ENCODE measurements around the gene RGS6. TPM values are rescaled to one million over a fixed set of nuclear protein-coding genes. Genes with fewer than 3 reads are reported as not detected.

The RGS6 gene
- total and polyA plus RNA-seq, 8 donors = 0.12 to 4.1 (median 2.8) TPM

GRCh38 chr14:72409047-72409446, 476.8 kb downstream of the RGS6 start:
- Histone ChIP-seq H3K27me3 (peaks cover 0 to 6% of the 10 kb centered on the region in 2 donors), H3K36me3 (no peaks in the 10 kb centered on the region), H3K9me3 (peaks cover 0 to 6% of the 10 kb centered on the region in 2 donors), H3K27ac (no peak overlapping the region), H3K4me1 (no peaks in the 10 kb centered on the region), H3K4me3 (no peak overlapping the region)
- intact Hi-C loops (cut with DNase I) = no loop called here
- ATAC-seq (no peak), DNase-seq (no peak)
- TF ChIP-seq CTCF (IDR thresholded peaks at IDR 0.05) = no peak

GRCh38 chr14:72416081-72416849, 484.0 kb downstream of the RGS6 start:
- Histone ChIP-seq H3K36me3 (no peaks in the 10 kb centered on the region), H3K4me3 (no peak overlapping the region), H3K27ac (no peak overlapping the region), H3K9me3 (peaks cover 0 to 11% of the 10 kb centered on the region in 2 donors), H3K27me3 (peaks cover 0 to under 1% of the 10 kb centered on the region in 2 donors), H3K4me1 (no peaks in the 10 kb centered on the region)
- no peak for ATAC-seq
- intact Hi-C loops (cut with DNase I) = no loop called here
- no peak for DNase-seq
- no peak for TF ChIP-seq CTCF (IDR thresholded peaks at IDR 0.05)

GRCh38 chr14:72416892-72417291, 484.7 kb downstream of the RGS6 start:
- ATAC-seq = no peak

GRCh38 chr14:72418806-72419205, 486.6 kb downstream of the RGS6 start:
- no peak overlapping the region for H3K27ac ChIP-seq
- no peaks in the 10 kb centered on the region for H3K36me3 ChIP-seq
- H3K27me3 ChIP-seq = peaks cover 0 to 5% of the 10 kb centered on the region in 2 donors
- intact Hi-C loops (cut with DNase I) = no loop called here
- peaks cover 0 to 11% of the 10 kb centered on the region in 2 donors for H3K9me3 ChIP-seq
- DNase-seq (no peak), ATAC-seq (no peak)
- H3K4me3 ChIP-seq = no peak overlapping the region
- no peak for TF ChIP-seq CTCF (IDR thresholded peaks at IDR 0.05)
- H3K4me1 ChIP-seq = no peaks in the 10 kb centered on the region

More at GRCh38 chr14:72416892-72417291, 484.7 kb downstream of the RGS6 start:
- Histone ChIP-seq H3K9me3 (peaks cover 0 to 11% of the 10 kb centered on the region in 2 donors), H3K4me3 (no peak overlapping the region), H3K27me3 (peaks cover 0 to 5% of the 10 kb centered on the region in 2 donors), H3K4me1 (no peaks in the 10 kb centered on the region), H3K36me3 (no peaks in the 10 kb centered on the region), H3K27ac (no peak overlapping the region)
- DNase-seq = no peak
- no peak for TF ChIP-seq CTCF (IDR thresholded peaks at IDR 0.05)
- intact Hi-C loops (cut with DNase I) = no loop called here

GRCh38 chr14:72419226-72419775, 487.1 kb downstream of the RGS6 start:
- Histone ChIP-seq H3K36me3 (no peaks in the 10 kb centered on the region), H3K27me3 (peaks cover 0 to 5% of the 10 kb centered on the region in 2 donors), H3K9me3 (peaks cover 0 to 11% of the 10 kb centered on the region in 2 donors), H3K4me1 (no peaks in the 10 kb centered on the region), H3K27ac (no peak overlapping the region), H3K4me3 (no peak overlapping the region)
- DNase-seq (no peak), ATAC-seq (no peak)
- TF ChIP-seq CTCF (IDR thresholded peaks at IDR 0.05) = no peak
- intact Hi-C loops (cut with DNase I) = no loop called here

Data from left lung (tissue), 10 donors.